Stimulated activated CD4-positive, alpha-beta T cell treated with anti-CD3 and anti-CD28 coated beads, Interleukin-12 subunit alpha, Interleukin-12 subunit beta, amount 100 ng/mL, for 24 hours (primary cell): ENCODE measurements around the gene ACSF3.

Source experiments
- DNase-seq, 2 experiments: peaks; one replicate each; pipeline ENCODE4 v3.0.0-alpha.2; 2020; ENCODE audit warnings: low read depth in 2 of 2

ACSF3 gene

GRCh38 chr16:89131783-89132182 is 38.1 kb downstream of the ACSF3 start:
- DNase-seq, result no peak

- DNase-seq, result no peak
Measured at GRCh38 chr16:89132194-89133005, 38.7 kb downstream of the ACSF3 start.

- no peak for DNase-seq
Measured at GRCh38 chr16:89133457-89134127, 39.9 kb downstream of the ACSF3 start.

- DNase-seq, result no peak
Measured at GRCh38 chr16:89134269-89134668, 40.6 kb downstream of the ACSF3 start.

- DNase-seq, result no peak
Measured at GRCh38 chr16:89135166-89135565, 41.5 kb downstream of the ACSF3 start.

GRCh38 chr16:89135971-89136765 is 42.5 kb downstream of the ACSF3 start:
- no peak for DNase-seq

GRCh38 chr16:89136931-89137330 is 43.3 kb downstream of the ACSF3 start:
- DNase-seq, result no peak

GRCh38 chr16:89137666-89138512 is 44.2 kb downstream of the ACSF3 start:
- DNase-seq, result no peak

GRCh38 chr16:89138513-89138795 is 44.8 kb downstream of the ACSF3 start:
- no peak for DNase-seq

- no peak for DNase-seq
Measured at GRCh38 chr16:89138843-89139520, 45.3 kb downstream of the ACSF3 start.

- DNase-seq, result no peak
Measured at GRCh38 chr16:89139907-89140361, 46.3 kb downstream of the ACSF3 start.

- DNase-seq, result no peak
Measured at GRCh38 chr16:89140401-89140800, 46.7 kb downstream of the ACSF3 start.

GRCh38 chr16:89140981-89141883 is 47.6 kb downstream of the ACSF3 start:
- DNase-seq, result no peak

GRCh38 chr16:89141884-89142267 is 48.2 kb downstream of the ACSF3 start:
- DNase-seq, result no peak

GRCh38 chr16:89142474-89143195 is 49.0 kb downstream of the ACSF3 start:
- DNase-seq, result no peak

GRCh38 chr16:89143201-89143741 is 49.6 kb downstream of the ACSF3 start:
- DNase-seq, result no peak

- DNase-seq, result no peak
Measured at GRCh38 chr16:89143911-89144675, 50.4 kb downstream of the ACSF3 start.

- DNase-seq, result no peak
Measured at GRCh38 chr16:89144681-89145080, 51.0 kb downstream of the ACSF3 start.
